Epithelial cell of proximal tubule (primary cell): ENCODE data around the gene SLC38A2. TPM values are rescaled to one million over a fixed set of nuclear protein-coding genes. Genes with fewer than 3 reads are reported as not detected.
A peak's percentile ranks its signal among the peaks of the same experiment; 100 is the strongest.

Experiments
- DNase-seq: peaks from one replicate; pipeline ENCODE4 v3.0.0-alpha.2; 2011; ENCODE audit warnings: low read depth
- H3K4me3 ChIP-seq: 2 replicates; pipeline ENCODE4 v1.5.1; 2011; ENCODE audit warnings: low read depth, mild to moderate bottlenecking, low read length
- total RNA-seq: library from RNA; depleted of rRNA; stranded (reverse); fragments of >200 nt; gene quantifications from 2 replicates; pipeline ENCODE4 v1.2.3, GENCODE V29; 2015
- TF ChIP-seq, protein P1 (sequence below): conservative IDR thresholded peaks from 2 replicates; pipeline ENCODE4 v1.5.1; 2012; ENCODE audit warnings: low read depth, mild to moderate bottlenecking, low read length

The SLC38A2 gene
- total RNA-seq, 1 donor from 2014 or later = 163 TPM

DNA sequence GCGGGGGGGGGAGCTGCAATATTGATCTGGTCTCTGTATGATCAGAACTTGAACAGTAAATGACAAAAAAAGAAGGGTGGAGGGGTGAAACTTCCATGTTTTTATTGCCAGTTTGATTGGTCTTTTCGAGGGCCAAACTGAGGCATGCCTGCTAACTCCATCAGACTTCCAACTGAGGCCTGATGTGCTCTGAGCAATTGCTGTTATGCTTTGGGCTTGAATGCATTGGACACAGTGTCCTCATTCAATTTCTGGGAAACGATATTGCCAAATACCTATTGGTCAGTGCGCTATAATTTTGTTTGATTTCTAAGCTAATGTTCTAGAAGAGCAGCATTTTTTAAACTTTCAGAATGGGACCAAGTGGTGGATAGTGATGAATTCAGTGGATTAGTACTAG, 2.1 kb upstream of the SLC38A2 start:
- no peak overlapping the region for H3K4me3 ChIP-seq
- TF ChIP-seq, protein P1, sequence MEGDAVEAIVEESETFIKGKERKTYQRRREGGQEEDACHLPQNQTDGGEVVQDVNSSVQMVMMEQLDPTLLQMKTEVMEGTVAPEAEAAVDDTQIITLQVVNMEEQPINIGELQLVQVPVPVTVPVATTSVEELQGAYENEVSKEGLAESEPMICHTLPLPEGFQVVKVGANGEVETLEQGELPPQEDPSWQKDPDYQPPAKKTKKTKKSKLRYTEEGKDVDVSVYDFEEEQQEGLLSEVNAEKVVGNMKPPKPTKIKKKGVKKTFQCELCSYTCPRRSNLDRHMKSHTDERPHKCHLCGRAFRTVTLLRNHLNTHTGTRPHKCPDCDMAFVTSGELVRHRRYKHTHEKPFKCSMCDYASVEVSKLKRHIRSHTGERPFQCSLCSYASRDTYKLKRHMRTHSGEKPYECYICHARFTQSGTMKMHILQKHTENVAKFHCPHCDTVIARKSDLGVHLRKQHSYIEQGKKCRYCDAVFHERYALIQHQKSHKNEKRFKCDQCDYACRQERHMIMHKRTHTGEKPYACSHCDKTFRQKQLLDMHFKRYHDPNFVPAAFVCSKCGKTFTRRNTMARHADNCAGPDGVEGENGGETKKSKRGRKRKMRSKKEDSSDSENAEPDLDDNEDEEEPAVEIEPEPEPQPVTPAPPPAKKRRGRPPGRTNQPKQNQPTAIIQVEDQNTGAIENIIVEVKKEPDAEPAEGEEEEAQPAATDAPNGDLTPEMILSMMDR = no peak
- DNase-seq = no peak

DNA sequence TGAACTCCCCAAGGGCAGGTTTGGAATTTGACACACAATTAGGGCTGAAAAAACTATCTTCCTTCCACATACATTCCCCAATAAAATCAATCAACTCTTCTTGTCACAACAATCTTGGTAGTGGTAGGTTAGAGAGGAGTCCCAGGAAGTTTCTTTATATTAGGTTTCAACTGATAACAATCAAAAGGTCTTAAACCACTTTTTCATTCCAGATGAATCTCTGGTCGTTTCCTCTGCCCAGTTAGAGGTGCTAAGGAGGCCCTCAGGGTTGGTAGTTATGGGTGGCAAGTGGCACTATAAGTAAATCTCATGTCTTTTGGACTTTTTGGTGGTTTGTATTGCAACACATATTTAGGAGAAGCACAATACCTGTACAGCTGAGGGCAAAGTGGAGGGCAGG, 1.7 kb upstream of the SLC38A2 start:
- TF ChIP-seq, protein P1 = no peak
- no peak for DNase-seq
- H3K4me3 ChIP-seq = no peak overlapping the region

DNA sequence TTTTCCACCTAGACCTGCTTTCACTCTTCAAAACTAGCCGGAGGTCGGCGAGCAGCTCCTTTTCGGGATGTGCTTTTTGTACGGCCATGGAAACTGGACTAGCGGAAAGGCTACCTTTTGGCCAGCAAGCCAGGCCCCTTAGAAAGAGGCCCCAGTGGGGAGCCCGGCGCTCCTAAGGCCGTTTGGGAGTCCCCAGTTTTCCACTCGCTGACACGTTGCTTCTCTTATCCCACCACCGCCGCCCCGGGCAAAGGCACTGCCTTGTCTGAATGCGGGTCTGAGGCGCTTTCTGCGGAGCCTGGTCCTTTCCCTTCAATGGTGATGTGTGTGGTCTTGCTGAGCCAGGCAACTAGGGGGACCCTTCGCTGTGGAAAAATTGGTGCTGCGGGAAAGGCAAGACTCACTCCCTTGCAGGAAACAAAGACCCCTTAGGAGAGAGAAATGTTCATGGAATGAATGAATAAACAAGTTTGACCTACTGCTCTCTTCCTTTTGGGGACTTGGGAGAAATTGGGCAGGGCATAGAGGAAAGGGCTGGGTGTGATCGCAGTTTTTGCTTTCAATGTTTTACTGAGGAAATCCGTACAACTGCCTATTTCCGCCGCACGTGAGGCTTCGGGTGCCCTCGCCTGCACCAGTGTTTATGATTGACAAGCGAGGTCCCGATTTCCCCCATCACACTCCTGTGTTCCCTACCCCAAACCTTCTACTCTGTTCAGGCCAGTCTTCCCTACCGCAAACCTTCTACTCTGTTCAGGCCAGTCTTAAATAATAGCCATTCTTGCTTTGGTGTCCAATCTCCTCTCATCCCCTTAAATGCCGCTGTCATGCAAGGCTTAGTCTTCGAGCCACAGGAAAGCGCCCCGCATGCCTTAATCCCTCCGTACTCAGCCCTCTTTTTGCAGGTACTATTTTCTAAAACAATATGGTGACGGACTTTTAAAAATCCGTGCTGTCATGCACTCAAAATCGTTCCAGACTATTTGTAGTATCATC, 1.0 kb upstream of the SLC38A2 start:
- TF ChIP-seq, protein P1 = peak; percentile 8
- H3K4me3 ChIP-seq = peak overlapping the region; percentile 90
- DNase-seq = no peak

DNA sequence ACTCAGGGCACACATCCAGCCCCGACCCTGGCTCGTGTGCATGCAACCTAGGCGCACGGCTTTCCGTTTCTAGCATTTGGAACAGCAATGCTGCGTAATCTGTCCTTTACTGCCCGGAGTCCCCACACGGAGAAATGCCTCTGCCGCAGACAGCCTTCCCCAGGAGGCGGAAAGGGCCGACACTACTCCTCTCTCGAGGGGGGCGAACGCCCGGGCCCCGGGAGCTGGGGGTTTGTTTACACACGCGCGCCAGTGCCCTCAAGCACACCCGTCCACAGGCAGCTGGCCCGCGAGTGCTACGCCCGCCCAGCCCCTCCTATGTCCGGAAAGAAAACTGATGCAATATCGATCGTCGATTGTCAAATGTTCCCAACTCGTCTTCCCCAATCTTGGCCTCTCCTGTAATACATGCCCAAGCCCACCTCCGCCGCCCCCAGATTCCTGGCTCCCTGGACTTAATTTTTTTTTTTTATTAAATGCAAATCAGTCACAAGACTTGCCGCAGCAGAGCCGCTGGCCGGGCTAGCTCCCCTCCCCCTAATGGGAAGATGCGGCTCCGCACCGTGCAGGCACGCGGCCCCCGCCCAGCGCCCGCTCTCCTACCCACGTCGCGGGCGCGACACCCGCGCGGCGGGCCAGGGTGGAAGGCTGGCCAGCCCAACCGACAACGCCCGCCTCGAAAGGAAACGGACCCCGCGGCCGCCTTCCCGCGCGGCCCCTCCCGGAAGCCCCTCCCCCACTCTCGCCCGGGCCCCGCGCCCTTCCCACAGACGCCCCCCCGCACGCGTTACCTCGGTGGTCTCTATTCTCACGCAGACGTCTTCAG, 642 bp downstream of the SLC38A2 start:
- TF ChIP-seq, protein P1 = no peak
- H3K4me3 ChIP-seq = peak overlapping the region; percentile 90
- DNase-seq = no peak

DNA sequence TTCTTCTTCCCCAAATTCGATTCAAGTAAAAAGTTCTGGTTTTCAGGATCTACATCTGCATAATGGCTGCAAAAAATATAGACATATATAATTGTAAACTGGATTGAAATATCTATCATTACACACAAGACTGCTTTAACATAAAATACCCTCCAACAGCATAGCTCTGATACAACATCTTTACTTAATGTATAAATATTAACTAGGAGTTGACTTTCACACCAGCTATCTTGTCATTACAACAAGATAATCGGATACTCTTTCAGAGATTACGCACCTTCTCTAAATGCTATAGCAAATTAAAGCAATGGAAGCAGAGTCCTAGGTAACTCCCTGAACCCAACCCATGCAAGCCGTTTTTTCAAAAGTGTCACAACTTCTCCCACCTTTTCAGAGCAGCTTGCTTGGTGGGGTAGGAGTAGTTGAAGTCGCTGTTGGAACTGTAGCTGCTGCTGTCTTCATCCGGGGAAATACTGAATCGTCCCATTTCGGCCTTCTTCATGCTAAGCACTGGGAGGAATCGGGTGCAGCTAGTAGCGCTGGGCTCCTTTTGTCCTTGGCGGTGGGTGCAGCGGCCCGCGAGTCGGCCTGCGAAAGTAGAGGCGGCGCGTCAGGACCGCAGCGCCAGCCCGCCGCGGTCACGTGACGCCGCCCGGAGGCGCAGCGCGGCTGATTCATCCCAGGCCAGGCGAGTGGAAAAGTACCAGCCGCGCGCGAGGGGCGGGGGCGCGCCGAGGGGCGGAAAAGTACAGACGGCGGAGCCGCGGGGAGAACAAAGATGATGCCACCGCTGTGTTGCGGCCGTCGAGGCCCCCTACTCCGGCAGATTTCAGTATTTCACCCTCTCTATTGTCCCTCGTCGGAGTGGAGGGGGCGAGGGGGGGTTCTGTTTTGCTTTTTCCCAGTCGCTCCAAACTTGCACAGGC, 1.5 kb downstream of the SLC38A2 start:
- DNase-seq = no peak
- H3K4me3 ChIP-seq = peak overlapping the region; percentile 90
- TF ChIP-seq, protein P1 = peak; percentile 5

DNA sequence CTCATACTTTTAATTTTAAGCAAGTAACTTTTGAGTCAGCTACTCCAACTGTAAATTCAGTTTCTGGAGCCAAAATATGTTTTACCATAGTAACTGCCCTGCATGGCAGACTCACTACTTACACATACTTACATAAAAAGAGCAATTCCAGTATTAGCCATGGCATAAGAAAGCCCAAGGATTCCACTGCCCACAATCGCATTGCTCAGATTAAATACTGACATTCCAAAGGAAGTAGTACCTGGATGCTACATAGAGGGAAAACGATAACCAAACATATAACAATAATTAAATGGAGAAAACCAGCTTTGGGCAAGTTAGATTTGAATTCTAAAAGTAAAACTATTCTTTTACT, 2.2 kb downstream of the SLC38A2 start:
- TF ChIP-seq, protein P1 = no peak

More for the DNA sequence above, 2.2 kb downstream of the SLC38A2 start:
- DNase-seq = no peak
- H3K4me3 ChIP-seq = peak overlapping the region; percentile 90
